HG03025 (cell line): ENCODE results near the gene PTPMT1.

ENCODE experiments used
- ATAC-seq: cut with Tn5 transposase; IDR thresholded peaks from one replicate; pipeline ENCODE4 v1.9.1; 2021; ENCODE audit warnings: mild to moderate bottlenecking, moderate library complexity; ENCODE audit not compliant: unreplicated experiment, low FRiP score

PTPMT1 gene

DNA sequence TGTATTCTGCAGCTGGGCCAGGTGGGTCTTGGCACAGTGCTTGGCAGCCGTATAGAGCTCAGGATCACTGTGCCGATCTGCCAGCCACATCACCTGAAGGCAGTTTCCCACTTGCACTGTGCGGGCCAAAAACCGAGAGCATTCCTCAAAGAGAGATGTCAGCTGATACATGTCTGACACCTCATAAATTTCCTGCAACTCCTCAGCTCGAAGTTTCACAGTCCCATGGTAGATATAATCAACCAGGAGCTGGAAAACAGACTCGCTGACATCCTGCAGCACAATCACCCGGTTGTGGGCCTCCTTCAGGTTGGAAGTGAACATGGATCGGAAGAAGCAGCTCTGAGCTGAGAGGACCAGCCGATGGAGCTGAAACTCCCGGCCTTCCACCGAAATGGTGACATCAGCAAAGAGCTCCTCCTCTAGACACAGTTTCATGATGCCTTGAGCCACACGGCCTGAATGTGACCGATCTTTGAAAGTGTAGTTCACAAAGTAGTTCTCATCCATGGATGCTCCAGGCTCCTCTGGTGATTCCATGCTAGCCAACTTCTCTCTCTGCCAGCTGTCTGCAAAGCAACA is 12.2 kb downstream of the PTPMT1 start:
- no peak for ATAC-seq

DNA sequence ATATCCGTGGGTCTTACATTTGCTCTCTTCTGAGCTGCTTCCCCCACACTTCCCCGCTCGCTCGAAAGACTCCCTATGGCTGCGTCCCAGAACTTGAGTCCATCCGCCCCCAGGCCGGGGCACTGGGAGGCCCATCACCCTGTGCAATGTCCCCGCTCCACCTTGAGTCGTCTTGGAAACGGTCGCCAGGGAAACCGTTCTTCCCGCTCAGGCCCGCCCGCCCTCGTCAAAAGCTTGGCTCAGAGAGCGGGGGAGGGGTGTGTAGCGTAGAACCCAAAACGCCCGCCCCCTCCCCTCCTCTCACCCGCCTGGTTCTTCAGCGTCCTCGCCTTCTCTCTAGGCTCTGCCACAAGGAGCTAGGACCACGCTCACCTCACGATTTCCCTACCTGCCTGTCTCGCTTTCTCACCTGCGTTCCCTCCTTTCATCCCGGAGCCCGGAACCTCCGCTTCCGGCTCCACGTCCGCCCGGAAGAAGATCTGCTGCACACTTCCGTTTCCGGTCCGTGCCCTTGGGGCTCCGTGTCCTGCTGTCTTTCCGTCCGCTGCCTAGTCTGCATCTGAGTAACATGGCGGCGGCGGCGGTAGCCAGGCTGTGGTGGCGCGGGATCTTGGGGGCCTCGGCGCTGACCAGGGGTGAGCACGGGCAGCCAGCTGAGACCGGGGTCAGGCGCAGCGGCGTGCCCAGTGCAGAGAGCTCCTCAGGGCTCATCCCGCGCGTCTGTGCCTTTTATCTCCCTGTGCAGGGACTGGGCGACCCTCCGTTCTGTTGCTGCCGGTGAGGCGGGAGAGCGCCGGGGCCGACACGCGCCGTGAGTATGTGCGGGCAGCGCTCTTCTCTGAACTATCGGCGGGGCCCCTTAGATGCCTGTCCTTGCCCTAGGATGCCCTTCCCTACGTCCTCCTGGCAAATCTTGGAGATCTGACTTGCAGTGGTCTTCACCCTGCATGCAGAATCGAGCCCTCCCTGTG is 13.4 kb downstream of the PTPMT1 start, which contains the start of the genes KBTBD4 and NDUFS3:
TSS of gene KBTBD4 (minus strand) at position 447 of the 971 bp plus-strand sequence. CDS start at position 428, 19 bp downstream.
TSS of gene NDUFS3 (plus strand) at position 551 of the 971 bp plus-strand sequence. CDS start at position 569, 18 bp downstream.
- peak; percentile 88 for ATAC-seq

DNA sequence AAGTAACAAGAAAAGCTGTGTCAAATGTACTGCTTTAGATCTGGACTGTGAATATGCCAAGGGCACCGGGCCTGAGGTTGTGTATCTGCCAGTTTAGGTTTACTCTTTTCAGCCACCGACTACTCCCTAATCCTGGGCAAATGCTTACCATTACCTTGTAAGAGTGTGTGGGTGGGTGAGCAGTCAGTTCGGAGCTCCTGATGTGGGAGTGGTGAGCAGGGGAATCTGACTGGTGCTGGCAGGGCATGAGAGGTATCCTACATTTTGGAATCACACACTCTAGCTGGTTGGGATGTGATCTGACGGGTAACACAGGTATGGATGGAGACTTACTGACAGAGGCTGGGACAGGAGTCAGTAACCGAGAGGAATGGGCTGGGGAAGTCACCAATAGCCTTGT is 18.4 kb downstream of the PTPMT1 start:
- no peak for ATAC-seq

DNA sequence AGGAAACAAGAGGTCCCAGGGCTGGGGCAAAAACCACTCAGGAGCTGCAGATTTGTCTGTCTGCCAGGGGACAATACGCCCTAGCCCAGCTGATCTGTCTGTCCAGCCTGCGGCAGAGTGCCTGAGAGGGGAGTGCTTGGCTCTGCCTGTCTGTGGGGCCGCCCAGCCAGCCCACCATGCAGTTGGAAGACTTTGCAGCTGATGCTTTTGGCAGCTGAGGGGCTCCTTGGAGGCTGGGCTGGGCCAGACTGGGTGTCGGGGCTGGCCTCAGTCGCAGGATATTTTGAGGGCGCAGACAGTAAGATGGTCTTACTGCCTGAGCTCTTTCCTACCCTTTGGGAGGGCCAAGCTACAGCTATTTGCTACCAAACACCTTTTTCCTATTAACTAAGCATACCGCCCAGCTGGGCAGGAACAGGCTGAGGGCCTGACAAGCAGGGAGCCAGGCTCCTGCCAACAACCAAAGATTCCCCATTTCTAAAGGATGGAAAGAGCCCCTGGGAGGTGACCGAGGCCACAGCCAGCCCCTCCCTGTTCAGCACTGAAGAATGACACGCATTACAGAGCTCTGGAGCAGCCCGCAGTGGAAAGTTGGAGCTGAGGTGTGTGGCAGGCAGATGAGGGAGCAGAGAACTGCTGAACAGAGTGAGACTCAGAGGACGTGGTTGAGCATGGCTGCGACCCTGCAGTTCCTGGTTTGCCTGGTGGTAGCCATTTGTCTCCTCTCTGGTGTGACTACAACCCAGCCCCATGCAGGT is 20.9 kb downstream of the PTPMT1 start, which contains the start of gene FAM180B:
TSS of gene FAM180B (plus strand) at position 581 of the 758 bp plus-strand sequence. CDS start at position 672, 91 bp downstream.
- no peak for ATAC-seq

DNA sequence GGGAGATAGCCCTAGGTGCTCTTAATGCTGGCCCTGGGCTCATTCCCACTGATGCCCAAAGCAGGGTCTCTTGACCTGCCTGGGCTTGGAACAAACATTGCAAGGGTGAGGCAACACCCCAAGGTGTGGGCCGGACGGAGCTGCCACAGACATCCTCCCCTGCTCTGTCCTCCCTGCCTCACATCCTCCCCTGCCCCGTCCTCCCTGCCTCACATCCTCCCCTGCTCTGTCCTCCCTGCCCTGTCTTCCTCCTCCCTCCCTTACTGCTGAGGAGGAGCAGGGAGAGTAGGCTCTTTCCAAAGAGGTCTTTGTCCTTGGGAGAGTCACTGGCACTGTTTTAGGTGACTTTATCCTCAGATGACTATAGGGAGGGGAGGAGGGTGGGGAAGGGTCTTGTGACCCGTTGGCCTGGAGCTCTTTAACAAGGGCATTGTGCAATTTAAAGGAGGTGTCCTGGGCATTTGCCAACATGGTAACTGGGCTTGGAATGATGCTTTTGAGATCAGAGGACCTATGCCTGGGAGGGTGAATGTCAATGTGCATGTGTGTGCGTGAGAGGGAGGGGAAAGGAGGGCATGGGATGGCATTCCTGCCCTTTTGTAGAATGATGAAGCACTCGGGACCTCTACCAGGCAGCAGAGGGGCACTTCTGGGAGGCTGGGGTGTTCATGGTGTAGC is 21.8 kb downstream of the PTPMT1 start:
- ATAC-seq = no peak

DNA sequence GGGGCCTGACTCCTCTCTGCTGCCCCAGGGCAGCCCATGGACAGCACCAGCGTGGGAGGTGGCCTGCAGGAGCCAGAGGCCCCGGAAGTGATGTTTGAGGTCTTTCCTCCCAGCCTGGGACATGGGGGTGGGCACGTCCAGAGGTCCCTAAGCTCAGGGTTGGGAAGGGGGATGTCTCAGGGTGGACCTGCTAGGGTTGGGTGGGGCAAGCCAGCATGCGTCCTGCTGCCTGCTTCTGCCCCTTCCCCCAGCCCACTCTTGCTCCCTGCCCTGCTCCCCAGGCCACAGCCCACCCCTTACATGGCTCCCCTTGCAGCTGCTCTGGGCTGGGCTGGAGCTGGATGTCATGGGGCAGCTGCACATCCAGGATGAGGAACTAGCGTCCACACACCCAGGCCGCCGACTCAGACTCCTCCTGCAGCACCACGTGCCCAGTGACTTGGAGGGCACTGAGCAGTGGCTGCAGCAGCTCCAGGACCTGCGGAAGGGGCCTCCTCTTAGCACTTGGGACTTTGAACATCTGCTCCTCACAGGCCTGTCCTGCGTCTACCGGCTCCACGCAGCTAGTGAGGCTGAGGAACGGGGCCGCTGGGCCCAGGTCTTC is 22.4 kb downstream of the PTPMT1 start:
- ATAC-seq = no peak

DNA sequence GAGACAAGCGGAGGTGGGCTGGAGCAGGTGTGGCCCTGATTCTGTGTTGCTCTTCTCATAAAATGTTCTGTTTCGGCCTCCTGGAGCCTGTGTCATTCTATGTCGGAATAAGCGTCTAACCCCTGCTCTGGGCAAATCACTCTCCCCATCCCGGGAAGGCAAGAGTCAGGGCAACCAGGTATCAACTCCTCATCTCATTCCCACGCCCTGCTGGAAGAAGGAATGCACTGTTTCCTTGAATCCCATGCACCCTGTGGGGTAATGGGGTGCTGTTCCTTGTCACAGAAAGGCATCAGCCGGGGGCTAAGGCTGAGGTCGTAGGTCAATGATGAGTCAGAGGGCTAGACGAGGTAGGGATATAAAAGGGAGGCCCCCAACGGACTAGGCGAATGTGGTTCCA is 23.7 kb downstream of the PTPMT1 start:
- ATAC-seq = no peak

DNA sequence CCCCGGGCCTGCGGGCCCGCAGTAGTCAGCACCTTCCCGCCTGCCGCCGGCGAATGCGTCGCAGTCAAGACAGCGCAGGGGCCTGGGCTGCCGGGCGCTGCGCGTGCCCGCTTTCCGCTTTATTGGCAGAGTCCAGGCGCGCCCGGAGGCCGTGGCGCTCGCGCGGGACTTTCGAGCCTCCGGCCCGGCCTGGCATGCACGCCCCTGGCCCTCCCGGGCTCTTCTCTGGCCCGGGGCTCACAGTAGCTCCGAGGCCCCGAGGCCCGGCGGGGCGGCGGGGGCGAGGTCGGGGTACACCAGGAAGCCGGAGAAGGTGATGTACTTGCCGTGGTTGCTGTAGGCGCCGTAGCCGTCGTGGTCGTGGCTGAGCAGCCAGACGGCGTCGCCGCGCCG is 24.2 kb downstream of the PTPMT1 start:
- no peak for ATAC-seq

DNA sequence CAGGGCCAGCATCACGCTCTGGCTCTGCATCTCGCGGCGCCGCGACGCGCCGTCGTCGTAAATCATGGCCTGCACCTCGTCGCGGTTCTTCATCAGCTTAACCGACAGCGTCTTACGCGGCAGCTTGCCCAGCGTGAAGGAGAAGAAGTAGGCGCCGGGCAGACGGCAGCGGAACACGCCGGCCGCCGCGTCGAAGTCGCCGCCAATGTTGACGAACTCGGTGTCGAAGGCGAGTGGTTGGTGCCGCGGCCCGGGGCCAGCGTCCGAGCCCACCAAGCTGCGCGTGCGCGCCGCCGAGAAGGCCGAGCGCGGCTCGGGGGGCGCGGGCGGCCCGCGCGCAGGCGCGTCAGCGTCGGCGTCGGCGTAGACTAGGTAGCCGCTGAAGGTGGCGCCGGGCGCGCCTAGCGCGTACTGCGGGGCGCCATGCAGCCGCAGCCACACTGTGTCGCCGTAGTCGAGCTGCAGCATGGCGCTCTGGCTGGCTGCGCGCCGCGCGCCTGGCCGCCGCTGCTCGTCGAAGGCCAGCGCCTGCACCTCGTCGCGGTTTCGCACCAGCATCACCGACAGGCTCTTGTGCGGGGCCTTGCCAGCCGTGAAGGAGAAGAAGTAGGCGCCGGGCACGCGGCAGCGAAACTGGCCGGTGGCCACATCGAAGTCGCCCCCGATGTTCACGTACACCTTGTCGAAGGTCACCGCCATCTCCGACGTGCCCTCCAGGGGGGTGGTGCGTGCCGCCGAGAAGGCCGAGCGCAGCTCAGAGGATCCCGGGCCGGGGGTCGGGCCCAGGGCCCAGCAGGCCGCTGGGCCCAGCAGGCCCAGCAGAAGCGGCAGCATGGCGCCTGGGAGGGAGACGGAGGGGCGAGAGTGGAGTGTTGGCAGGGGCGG is 24.8 kb downstream of the PTPMT1 start:
- no peak for ATAC-seq

DNA sequence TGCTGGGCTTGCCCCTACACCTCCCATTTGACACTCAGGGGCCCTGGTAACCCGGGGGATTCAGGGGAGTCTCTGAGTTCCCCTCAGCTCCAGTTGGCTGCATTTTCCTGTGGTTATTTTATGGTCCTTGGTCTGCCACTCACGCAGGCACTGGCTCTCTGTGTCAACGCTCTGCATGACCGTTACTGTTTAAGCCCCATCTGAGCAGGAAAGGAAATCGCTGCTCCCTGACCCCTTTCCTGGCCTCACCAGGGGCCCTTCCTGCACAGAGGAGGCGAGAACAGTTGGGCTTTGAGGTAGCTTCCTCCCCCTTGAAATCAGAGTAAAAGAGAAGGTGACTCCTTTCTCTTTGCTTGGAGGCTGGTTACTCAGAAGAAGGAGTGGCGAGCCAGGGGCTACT is 26.4 kb downstream of the PTPMT1 start:
- ATAC-seq = no peak

DNA sequence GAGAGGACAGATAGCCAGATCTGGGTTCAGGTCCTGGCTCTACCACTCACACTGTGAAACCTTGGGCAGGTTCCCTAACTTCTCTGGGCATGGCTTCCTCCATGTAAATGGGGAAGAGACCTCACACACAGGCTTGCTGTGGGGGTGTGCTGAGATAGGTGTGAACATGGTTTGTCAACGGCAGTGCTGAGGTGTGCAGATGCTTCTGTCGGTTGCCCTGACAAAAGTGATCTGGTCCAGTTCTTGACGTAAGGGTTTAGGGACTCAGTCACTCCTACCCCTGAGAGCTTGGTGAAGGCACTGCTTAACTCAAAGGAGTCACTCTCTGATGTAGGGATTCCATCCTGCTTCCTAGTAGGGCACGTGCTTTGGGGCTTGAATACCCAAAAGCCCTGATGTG is 26.9 kb downstream of the PTPMT1 start:
- no peak for ATAC-seq

DNA sequence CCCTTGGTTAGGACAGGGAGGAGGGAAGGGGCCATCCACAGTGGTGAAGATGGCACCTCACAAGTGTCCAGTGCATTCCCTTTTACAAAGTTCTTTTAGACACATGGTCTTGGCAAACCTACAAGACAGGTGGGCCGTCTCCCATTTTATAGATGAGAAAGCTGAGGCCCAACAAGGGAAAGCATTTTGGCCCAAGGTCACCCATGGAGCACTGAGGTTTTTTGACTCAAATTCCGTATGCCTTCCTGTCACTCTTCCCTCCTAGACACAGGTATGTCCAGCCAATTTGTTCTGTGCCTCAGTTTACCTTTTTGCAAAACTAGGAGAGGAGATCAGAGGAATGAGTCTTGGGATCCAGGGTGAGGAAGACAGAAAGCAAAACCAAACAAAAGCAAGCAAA is 27.6 kb downstream of the PTPMT1 start:
- ATAC-seq = no peak

DNA sequence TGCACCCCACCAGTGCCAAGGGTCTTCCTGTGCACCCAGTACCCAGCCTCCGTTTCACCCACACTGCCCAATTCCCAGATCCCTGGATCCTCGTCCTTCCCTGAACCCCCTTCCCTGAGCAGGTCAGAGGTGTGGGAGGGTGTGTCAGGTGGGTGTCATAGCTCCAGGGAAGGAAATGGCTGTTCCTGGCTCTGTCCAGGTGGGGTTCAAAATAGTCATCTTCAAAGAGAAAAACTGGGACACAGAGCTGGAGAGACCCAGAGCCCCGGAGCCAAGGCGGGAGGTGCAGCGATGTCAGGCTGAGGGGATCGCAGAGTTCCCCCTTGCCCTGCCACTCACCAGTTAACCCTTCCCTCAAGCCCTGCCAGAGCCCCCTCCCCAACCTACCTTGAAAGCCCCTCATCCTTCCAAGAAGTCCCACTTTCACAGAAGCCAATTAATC is 28.1 kb downstream of the PTPMT1 start:
- ATAC-seq = no peak

DNA sequence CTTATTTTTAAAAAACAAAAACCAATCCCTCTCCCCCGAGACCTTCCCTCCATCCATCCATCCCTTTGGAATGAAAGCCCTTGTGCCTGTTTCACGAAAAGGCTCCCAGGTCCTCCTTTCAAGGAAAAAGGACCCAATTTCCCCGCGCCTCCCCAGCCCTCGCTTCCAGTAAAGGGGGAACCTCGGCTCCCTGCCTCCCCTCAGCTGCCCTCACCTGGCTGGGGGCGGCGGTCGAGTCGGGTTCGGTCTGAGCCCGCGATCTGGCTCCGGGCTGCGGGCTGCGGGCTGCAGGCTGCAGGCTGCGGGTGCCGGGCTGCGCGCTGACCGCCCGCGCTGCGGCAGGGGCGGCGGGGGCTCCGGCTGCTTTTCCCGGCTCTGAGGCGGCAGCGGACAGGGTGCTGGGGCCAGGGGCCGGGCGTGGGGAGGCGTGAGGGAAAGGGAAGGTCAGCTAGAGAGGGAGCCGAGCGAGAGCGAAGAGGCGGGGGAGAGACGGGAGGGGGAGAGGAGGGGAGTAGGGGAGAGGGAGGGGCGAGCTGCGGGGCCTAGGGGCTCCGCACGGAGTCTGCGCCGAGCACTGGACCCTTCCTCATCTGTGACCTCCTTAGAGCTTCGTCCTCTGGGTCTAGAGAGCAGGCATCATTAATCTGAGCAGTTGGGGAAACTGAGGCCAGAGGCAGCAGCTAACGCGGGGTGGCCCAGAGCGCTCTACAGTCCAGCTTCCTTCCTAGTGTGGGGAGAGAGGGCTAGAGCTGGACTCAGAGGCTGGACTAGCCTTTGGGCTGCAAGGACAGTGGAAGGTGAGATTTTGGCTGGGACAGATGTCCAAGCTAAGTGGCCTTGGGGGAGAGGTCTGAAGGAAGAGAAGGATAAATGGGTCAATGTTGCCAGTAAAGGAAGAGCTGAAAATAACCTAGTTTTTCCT is 28.8 kb downstream of the PTPMT1 start, which contains the start of gene C1QTNF4:
TSS of gene C1QTNF4 (minus strand) at position 478 of the 922 bp plus-strand sequence. CDS start 3,601 bp downstream, outside the sequence.
- no peak for ATAC-seq

DNA sequence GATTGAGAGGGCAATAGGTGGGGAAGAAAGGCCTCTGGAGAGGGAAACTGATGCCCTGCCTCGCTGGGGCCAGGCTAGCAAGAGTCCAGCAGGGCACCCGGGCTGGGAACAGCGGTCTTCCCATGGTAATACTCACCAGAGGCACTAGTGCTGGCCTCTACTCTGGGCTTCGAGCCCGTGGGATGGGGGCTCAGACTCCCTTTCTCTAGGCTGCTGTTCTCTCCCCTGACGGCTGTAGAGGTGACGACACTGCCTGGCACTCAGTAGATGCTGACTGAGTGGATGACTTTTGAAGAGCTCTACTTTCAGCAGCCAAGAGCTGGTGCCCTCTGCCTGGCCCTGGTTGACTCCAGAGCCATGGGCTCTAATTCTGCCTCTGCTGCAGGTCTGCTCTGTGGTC is 29.6 kb downstream of the PTPMT1 start:
- ATAC-seq = no peak

DNA sequence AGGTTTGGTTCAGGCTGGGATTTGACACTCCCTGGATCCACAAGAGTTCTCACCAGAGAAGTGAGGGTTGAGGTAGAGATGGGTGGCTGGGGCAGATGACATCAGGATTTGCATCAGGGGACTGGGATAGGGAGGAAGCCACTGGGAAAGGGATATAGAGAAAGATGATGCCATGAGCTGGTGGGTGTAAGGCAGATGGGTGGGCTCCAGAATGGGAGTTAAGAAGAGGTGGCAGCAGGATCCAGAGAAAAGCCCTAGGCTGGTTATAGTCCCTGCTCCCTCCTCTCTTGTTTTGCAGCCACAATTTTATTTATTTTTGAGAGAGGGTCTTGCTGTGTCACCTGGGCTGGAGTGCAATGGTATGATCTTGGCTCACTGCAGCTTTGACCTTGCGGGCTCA is 30.6 kb downstream of the PTPMT1 start:
- ATAC-seq = no peak

DNA sequence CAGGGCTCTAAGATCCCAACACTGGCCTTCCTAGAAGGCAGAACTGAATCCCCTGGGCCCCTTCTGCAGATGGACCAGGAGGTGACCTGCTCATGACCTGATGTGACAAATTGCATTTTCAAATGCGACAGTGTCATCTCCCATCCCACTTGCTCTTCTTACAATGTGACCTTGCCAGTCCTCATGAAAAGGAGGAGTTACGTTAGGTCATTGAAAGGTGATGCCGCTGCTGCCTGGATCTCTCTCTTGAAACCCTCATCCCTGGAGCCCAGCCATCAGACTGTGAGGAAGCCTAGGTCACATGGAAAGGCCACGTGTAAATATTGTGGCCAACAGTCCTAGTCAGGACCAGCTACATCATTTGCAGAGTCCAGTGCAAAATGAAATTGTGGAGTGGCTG is 34.5 kb downstream of the PTPMT1 start:
- ATAC-seq = no peak

DNA sequence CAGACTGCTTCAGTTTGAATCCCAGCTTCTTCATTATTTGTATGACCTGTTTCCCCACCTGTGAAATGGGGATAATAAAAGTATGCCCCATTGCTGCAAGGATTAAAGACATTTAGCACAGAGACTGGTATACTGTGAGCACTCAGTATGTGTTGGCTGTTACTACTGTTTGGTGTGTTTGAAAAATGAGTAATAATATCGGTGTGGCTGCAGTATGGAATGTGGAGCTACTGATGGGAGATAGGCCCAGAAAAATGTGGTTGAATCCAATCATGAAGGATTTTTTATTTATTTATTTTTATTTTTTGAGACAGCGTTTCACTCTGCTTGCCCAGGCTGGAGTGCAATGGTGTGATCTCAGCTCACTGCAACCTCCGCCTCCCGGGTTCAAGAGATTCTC is 37.9 kb downstream of the PTPMT1 start:
- ATAC-seq = no peak
